Left renal pelvis (tissue), 4 donors: Measurements from ENCODE around the gene FCER1G. TPM values are rescaled to one million over a fixed set of nuclear protein-coding genes. Genes with fewer than 3 reads are reported as not detected.
"Not testable (repeated sequence)": the region's sequence is repeated elsewhere in the genome, so short reads cannot be mapped to it uniquely, and the experiment has no call there.

Source experiments
- DNase-seq, 4 donors: peaks; one replicate each; pipeline ENCODE4 v3.0.0-alpha.2; 2013; ENCODE audit warnings: low read depth in 4 of 4, low spot score in 3 of 4
- polyA plus RNA-seq, 4 donors: library from polyadenylated mRNA; unstranded; fragments of 120-200 nt; gene quantifications; one replicate each; pipeline ENCODE4 v1.2.1, GENCODE V29; 2013; ENCODE audit not compliant: insufficient read length in 4 of 4

FCER1G gene
- polyA plus RNA-seq, 4 donors = 13.1 to 39.3 (median 17.1) TPM

GRCh38 chr1:161201836-161202712 is 13.0 kb upstream of the FCER1G start, which contains the start of gene NDUFS2:
TSS of gene NDUFS2 (plus strand) at chr1:161202367. CDS start at chr1:161202386, 19 bp downstream.
- DNase-seq = peak; percentile 97 to 99 (median 98)

GRCh38 chr1:161206411-161207140 is 8.5 kb upstream of the FCER1G start:
- no peak for DNase-seq

- no peak for DNase-seq
These were observed 7.9 kb upstream of the FCER1G start for GRCh38 chr1:161207173-161207572.

GRCh38 chr1:161209790-161210409 is 5.2 kb upstream of the FCER1G start:
- no peak for DNase-seq

GRCh38 chr1:161214369-161214768 is 726 bp upstream of the FCER1G start:
- DNase-seq = no peak

GRCh38 chr1:161216945-161217712 is 2.0 kb downstream of the FCER1G start:
- DNase-seq = no peak

- DNase-seq = no peak
These were observed 2.7 kb downstream of the FCER1G start for GRCh38 chr1:161217831-161218230.

- no peak for DNase-seq
These were observed 3.4 kb downstream of the FCER1G start for GRCh38 chr1:161218301-161219077.

- no peak for DNase-seq
These were observed 4.2 kb downstream of the FCER1G start for GRCh38 chr1:161219078-161219892.

- DNase-seq = no peak
These were observed 4.9 kb downstream of the FCER1G start for GRCh38 chr1:161220002-161220401.

GRCh38 chr1:161222175-161223019 is 7.3 kb downstream of the FCER1G start:
- DNase-seq = no peak

- no peak for DNase-seq
These were observed 9.0 kb downstream of the FCER1G start for GRCh38 chr1:161223805-161224694.

- not testable (repeated sequence) for DNase-seq
These were observed 9.6 kb downstream of the FCER1G start for GRCh38 chr1:161224695-161225087.

- no peak for DNase-seq
These were observed 10.1 kb downstream of the FCER1G start for GRCh38 chr1:161225178-161225533.

GRCh38 chr1:161225534-161226319 is 10.6 kb downstream of the FCER1G start, which contains the start of gene TOMM40L:
TSS of gene TOMM40L (plus strand) at chr1:161226060. CDS start at chr1:161226490, 430 bp downstream.
- peak; percentile 89 to 95 (median 92) for DNase-seq

- DNase-seq = no peak
These were observed 11.2 kb downstream of the FCER1G start for GRCh38 chr1:161226320-161226711.
